ENCODE results near the gene DNAAF3. TPM values are rescaled to one million over a fixed set of nuclear protein-coding genes. Genes with fewer than 3 reads are reported as not detected.
"Not testable (repeated sequence)": the region's sequence is repeated elsewhere in the genome, so short reads cannot be mapped to it uniquely, and the experiment has no call there.

DNAAF3 gene
- total RNA-seq, 1 donor = 0.72 TPM

GRCh38 chr19:55173714-55174409, 7.4 kb upstream of the DNAAF3 start:
- Histone ChIP-seq H3K4me2 (ENCODE audit: insufficient read depth, low read length) (peak overlapping the region; percentile 89), H3K9me3 (ENCODE audit: low read depth, low read length) (no peaks in the 10 kb centered on the region), H4K20me1 (ENCODE audit: insufficient read depth, low read length) (peaks cover 2% of the 10 kb centered on the region), H2AFZ (ENCODE audit: low read length) (peak overlapping the region; percentile 85), H3K27ac (ENCODE audit: low read depth, low read length) (no peak overlapping the region), H3K79me2 (ENCODE audit: insufficient read depth, low read length) (no peaks in the 10 kb centered on the region), H3K4me1 (ENCODE audit: insufficient read depth, low read length) (peaks cover 9% of the 10 kb centered on the region), H3K36me3 (ENCODE audit: insufficient read depth, low read length) (no peaks in the 10 kb centered on the region), H3K27me3 (ENCODE audit: insufficient read depth, low read length) (peaks cover 2% of the 10 kb centered on the region), H3K4me3 (ENCODE audit: insufficient read depth, low read length) (peak overlapping the region; percentile 80)
- TF ChIP-seq CTCF (IDR thresholded peaks at IDR 0.05; ENCODE audit: extremely low read depth, low read depth, low read length) = no peak
- DNase-seq (ENCODE audit: insufficient read length, low spot score, missing footprints) = peak; percentile 99

- H3K27ac ChIP-seq (ENCODE audit: low read depth, low read length) = peak overlapping the region; percentile 56
These were observed 6.8 kb upstream of the DNAAF3 start for GRCh38 chr19:55173186-55173713.

GRCh38 chr19:55172741-55173140, 6.3 kb upstream of the DNAAF3 start:
- H2AFZ ChIP-seq (ENCODE audit: low read length) = peak overlapping the region; percentile 88
- peak overlapping the region; percentile 56 for H3K27ac ChIP-seq (ENCODE audit: low read depth, low read length)
- DNase-seq (ENCODE audit: insufficient read length, low spot score, missing footprints) = peak; percentile 98
- H3K4me1 ChIP-seq (ENCODE audit: insufficient read depth, low read length) = peaks cover 9% of the 10 kb centered on the region
- no peaks in the 10 kb centered on the region for H3K36me3 ChIP-seq (ENCODE audit: insufficient read depth, low read length)
- H4K20me1 ChIP-seq (ENCODE audit: insufficient read depth, low read length) = peaks cover 2% of the 10 kb centered on the region
- H3K27me3 ChIP-seq (ENCODE audit: insufficient read depth, low read length) = peaks cover 2% of the 10 kb centered on the region
- H3K79me2 ChIP-seq (ENCODE audit: insufficient read depth, low read length) = no peaks in the 10 kb centered on the region
- TF ChIP-seq CTCF (IDR thresholded peaks at IDR 0.05; ENCODE audit: extremely low read depth, low read depth, low read length) = no peak
- peak overlapping the region; percentile 89 for H3K4me2 ChIP-seq (ENCODE audit: insufficient read depth, low read length)
- H3K4me3 ChIP-seq (ENCODE audit: insufficient read depth, low read length) = peak overlapping the region; percentile 80
- H3K9me3 ChIP-seq (ENCODE audit: low read depth, low read length) = no peaks in the 10 kb centered on the region

More at GRCh38 chr19:55173186-55173713, 6.8 kb upstream of the DNAAF3 start:
- peak overlapping the region; percentile 89 for H3K4me2 ChIP-seq (ENCODE audit: insufficient read depth, low read length)
- peak overlapping the region; percentile 88 for H2AFZ ChIP-seq (ENCODE audit: low read length)
- H3K4me1 ChIP-seq (ENCODE audit: insufficient read depth, low read length) = peaks cover 9% of the 10 kb centered on the region
- H3K4me3 ChIP-seq (ENCODE audit: insufficient read depth, low read length) = peak overlapping the region; percentile 80
- H3K9me3 ChIP-seq (ENCODE audit: low read depth, low read length) = no peaks in the 10 kb centered on the region
- no peak for TF ChIP-seq CTCF (IDR thresholded peaks at IDR 0.05; ENCODE audit: extremely low read depth, low read depth, low read length)
- H4K20me1 ChIP-seq (ENCODE audit: insufficient read depth, low read length) = peaks cover 2% of the 10 kb centered on the region
- peaks cover 2% of the 10 kb centered on the region for H3K27me3 ChIP-seq (ENCODE audit: insufficient read depth, low read length)
- no peaks in the 10 kb centered on the region for H3K36me3 ChIP-seq (ENCODE audit: insufficient read depth, low read length)
- DNase-seq (ENCODE audit: insufficient read length, low spot score, missing footprints) = peak; percentile 92
- H3K79me2 ChIP-seq (ENCODE audit: insufficient read depth, low read length) = no peaks in the 10 kb centered on the region

- H4K20me1 ChIP-seq (ENCODE audit: insufficient read depth, low read length); H3K4me1 ChIP-seq (ENCODE audit: insufficient read depth, low read length); H3K9me3 ChIP-seq (ENCODE audit: low read depth, low read length); H3K27me3 ChIP-seq (ENCODE audit: insufficient read depth, low read length); H3K36me3 ChIP-seq (ENCODE audit: insufficient read depth, low read length); DNase-seq (ENCODE audit: insufficient read length, low spot score, missing footprints); H3K79me2 ChIP-seq (ENCODE audit: insufficient read depth, low read length): not testable (repeated sequence)
- Histone ChIP-seq H3K4me3 (ENCODE audit: insufficient read depth, low read length) (peak overlapping the region; percentile 80), H3K4me2 (ENCODE audit: insufficient read depth, low read length) (peak overlapping the region; percentile 89), H3K27ac (ENCODE audit: low read depth, low read length) (peak overlapping the region; percentile 56), H2AFZ (ENCODE audit: low read length) (peak overlapping the region; percentile 88)
These were observed 5.9 kb upstream of the DNAAF3 start for GRCh38 chr19:55172318-55172717.
